Erythroblast (primary cell): ENCODE measurements around the gene SRPK2.
"Not testable (repeated sequence)": the region's sequence is repeated elsewhere in the genome, so short reads cannot be mapped to it uniquely, and the experiment has no call there.

Experiments
- DNase-seq, 2 experiments: peaks; one replicate each; lab custom pipeline; 2025; lab: John Stamatoyannopoulos, UW
- GATA1 ChIP-seq: IDR thresholded peaks from 2 replicates; pipeline ENCODE4 v1.6.1; 2011; ENCODE audit warnings: low read depth, mild to moderate bottlenecking, control low read depth, low read length, moderate library complexity
- POLR2A ChIP-seq: IDR thresholded peaks from 2 replicates; pipeline ENCODE4 v1.6.1; 2011; ENCODE audit warnings: mild to moderate bottlenecking, low read length

The SRPK2 gene

DNA sequence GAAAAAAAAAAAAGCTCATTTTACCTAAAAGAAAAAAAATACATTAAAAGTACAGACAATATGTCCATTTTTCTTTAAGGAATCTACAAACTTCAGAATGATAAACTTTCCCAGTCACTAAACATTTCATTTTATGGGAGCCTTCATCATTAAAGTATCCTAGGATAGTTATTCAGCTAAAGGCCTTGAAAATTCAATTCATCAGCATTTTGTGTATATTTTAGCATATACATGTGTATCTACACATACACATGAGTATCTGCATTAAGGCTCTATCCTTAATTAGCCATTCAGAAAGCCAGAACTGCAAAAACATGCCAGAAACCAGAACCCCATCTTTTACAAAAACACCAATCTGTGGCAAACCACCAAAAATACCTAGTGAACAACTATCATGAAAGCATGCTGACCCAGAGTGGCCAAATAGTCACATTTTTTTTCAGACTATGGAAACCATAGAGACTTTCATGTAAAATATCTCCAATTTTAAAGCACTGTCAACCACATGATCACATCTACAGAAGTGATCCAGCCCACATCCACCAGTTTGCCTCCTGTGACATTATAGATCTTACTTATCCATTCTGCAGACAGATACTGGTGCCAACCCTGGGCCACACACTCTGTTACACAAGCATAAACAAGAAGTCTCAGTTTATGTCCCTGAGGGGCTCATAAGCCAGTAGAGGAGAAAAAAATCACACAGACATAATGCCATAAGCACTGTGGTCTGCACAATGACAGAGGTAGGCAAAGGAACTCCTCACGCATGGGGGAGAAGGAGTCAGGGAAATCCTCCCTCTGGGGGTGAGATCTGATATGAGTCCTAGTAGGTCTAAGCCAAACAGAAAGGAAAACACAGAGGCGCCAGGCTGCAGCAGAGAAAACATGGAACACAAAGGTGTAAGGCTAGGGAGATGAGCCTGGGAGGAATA, 79.2 kb downstream of the SRPK2 start:
- DNase-seq: no peak
- TF ChIP-seq GATA1 (no peak), POLR2A (no peak)

DNA sequence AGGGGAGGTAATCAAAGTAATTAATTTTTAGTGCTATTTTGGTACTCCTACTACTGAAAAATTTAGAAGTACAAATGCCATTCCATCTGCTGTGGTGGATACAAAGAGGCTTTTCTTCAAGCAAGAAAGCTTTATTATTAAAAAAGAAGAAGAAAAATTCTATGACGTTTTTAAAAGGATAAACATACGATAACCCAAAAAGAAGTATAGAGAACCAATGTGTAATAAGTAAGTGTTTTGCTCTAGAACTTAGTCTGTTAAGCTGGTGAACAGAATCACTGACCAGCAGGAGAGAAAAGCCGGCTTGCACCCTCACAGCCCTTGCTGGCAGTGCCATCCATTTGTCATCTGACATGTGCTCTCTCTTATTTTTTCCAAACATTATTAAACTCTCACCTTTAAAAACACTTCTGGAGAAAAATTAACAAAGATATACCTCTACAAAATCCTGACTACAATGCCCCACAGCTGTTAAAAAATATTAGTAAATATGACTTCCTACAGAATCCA, 81.5 kb downstream of the SRPK2 start:
- TF ChIP-seq POLR2A: no peak
- no peak for TF ChIP-seq GATA1
- DNase-seq: no peak

DNA sequence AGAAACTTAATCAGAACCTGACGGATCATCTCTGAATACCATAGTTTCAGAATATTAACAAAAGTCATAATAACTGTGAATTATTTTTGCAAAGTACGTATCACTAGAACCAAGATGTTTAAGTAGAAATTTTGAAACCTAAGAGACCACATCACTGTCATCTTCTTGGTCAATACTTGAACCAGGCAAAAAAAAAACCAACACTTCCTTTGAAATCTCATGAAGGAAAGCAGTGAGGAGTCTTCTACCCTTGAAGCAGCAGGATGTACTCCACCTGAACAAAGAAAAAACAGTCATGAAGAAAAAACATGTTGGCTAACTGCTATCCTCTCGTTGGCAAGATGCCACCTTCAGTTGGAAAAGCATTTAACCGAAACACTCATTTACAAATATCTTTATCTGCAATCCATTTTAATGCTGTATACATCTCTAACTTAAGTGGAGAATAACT, 82.4 kb downstream of the SRPK2 start:
- DNase-seq: no peak
- TF ChIP-seq GATA1 (no peak), POLR2A (no peak)

DNA sequence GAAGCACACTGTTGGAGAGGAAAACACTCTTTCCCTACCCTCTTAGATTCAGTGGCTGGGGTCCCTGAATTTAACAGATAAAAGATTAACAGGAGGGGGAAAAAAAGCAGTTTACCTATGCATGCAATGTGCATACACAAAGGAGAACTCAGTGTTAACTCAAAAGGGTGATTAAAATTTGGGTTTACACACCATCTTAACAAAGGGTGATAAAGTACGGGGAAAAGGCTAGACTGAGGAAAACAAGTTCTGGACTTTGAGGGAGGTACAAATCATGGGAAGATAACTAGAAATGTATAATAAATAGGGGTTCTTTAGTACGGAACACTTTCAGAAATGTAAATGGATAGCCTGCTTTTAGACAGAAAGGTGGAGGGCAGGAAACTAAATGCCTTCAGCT, 83.1 kb downstream of the SRPK2 start:
- TF ChIP-seq GATA1: no peak
- no peak for TF ChIP-seq POLR2A
- no peak for DNase-seq

DNA sequence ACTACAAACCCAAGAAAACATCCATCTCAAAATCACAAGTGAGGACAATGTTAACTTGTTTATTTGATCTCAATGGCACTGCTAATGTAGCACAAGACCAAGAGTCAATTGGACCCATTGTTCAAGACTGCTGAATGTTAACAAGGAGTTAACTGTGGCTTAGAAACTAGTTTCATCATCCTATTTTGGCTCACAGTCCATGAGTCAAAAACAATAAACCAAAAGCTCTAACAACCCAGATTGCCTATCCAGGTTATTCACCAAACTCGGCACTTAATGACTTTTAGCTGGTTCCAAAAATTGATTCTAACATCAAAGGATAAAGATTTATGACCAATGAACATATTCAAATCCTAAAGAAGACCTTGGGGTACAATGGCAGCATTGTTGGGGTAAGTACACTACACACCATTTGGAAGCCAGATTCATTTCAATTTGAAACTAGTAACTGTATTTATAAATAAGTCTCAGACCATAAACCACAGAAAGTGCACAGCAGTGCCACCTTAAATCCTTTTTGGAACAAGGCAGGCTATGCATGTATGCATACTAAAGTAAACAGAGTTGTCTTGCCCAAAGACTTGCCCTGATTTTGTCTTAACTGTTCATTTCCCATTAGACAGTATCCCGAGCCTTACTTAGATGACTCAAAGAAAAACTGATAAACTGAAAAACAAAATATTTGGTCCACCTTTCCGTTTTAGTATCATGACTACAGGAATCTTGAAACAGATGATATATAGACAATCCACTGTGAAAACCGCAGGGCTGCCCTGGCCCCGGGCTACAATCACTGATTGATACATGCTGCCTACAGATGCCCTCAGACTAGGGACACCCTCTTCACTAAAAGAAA, 84.5 kb downstream of the SRPK2 start:
- no peak for DNase-seq
- no peak for TF ChIP-seq POLR2A
- TF ChIP-seq GATA1: no peak

DNA sequence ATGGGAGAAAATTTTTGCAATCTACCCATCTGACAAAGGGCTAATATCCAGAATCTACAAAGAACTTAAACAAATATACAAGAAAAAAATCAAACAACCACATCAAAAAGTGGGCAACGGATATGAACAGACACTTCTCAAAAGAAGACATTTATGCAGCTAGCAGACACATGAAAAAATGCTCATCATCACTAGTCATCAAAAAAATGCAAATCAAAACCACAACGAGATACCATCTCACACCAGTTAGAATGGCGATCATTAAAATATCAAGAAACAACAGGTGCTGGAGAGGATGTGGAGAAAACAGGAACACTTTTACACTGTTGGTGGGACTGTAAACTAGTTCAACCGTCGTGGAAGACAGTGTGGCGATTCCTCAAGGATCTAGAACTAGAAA, 88.1 kb downstream of the SRPK2 start:
- DNase-seq: not testable (repeated sequence)

DNA sequence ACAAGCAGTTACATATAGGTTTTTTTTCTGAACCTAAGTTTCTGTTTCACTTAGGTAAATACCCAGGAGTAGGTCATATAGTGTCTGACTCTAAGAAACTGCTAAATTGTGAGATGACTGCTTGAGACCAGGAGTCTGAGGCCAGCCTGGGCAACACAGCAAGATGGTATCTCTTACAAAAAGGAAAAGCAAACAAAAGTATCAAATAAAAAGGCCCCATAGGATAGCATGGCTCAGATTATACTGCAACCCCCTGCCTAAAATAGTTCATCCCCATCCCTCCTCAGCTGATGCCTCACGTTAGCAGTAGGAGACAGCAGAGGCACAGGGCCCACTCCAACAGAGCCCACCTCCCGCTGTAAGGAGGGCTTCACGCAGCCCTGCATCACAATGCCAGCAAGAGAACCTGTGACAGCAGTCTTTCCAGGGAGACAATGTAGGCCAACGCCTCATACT, 90.3 kb downstream of the SRPK2 start:
- TF ChIP-seq POLR2A (no peak), GATA1 (no peak)
- no peak for DNase-seq

DNA sequence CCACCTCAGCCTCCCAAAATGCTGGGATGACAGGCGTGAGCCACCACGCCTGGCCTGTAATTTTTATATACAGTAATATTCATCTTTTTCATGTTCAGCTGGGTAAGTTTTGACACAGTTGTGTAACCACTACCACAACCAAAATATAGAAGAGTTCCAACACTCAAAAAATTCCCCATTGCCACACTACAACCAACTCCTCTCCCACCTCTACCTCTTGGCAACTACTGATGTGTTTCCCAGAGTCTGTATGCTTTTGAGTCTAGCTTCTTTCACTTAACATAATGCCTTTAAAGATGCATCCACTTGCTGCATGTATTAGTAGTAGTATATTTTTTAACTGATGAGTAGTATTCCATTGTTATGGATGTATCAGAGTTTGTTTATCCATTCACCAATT, 90.7 kb downstream of the SRPK2 start:
- TF ChIP-seq POLR2A (no peak), GATA1 (no peak)
- no peak for DNase-seq

DNA sequence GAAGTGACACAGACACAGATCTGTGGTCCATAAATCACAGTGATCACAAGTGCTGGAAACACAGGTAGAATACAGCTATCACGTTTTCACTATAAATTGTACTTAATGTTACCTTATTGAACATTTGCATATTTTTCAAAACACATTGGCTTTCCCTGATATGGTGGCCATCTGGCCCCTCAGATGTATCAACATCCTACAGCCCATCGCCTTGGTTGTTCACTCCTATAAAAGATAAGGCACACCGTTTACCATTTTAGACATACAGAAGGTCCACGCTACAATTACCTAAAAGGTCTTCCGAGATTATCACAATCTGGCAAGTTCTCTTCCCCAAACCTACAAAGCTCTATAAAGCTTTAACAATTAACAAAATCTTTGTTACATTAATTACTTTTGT, 91.4 kb downstream of the SRPK2 start:
- TF ChIP-seq GATA1 (no peak), POLR2A (no peak)
- peak in 1 of 2 experiments; percentile 8 for DNase-seq

DNA sequence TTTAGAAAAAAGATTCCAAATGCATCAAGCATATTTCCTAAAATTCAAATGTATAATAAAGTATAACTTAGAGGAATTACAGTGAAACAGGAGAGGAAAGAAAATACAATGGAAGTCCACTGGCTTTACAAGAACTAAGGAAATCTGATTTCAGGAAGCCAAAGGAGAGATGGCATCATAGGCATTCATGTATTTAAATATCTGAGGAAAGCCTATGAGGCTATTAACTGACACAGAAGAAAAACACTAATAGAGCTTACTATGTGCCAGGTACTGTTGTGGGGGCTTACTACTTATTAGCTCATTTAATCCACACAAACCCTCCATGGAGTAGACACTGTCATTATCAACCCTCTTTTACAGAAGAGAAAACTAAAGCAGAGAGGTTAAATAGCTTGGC, 92.2 kb downstream of the SRPK2 start:
- DNase-seq: no peak
- TF ChIP-seq POLR2A (no peak), GATA1 (no peak)

DNA sequence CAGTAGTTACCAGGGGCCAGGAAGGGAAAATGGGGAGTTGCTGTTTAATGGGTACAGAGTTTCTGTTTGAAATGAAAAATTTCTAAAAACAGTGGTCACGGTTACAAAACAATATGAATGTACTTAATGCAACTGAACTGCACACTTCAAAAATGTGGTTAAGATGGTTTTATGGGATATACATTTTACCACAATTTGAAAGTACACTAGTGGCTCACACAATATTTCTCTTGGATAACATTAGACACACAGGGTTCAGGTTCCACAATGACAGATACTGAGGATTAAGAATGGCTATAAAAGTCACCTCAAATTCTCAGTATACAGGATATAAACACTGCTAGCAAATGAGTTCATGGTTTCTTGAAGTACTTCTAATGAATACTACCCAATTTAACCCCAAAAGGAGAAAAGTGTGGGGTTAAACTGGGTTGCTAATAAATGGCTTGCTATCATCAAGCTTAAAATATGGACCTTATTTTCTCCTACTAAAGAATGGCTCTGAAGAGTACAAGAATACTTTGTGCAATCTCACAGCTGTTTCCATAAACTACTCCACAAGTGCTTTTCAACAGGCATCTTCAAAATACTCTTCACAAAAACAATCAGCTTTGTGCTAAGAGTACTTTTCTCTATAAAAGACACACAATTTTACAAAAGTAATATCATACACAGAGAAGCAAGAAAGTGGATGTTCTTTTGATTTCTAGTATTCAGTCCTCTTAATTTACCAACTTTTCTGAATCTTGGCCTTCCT, 92.9 kb downstream of the SRPK2 start:
- DNase-seq: no peak
- TF ChIP-seq GATA1: no peak
- TF ChIP-seq POLR2A: no peak

DNA sequence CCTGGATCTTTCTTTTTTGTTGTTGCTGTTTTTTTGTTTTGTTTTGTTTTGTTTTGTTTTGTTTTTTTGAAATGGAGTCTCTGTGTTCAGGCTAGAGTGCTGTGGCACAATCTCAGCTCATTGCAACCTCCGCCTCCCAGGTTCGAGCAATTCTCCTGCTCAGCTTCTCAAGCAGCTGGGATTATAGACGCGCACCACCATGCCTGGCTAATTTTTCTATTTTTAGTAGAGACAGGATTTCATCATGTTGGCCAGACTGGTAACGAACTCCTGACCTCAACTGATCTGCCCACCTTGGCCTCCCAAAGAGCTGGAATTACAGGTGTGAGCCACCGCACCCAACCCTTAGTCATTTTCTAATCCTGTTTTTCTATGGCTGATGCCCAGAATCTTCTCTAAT, 94.2 kb downstream of the SRPK2 start:
- DNase-seq: not testable (repeated sequence)

DNA sequence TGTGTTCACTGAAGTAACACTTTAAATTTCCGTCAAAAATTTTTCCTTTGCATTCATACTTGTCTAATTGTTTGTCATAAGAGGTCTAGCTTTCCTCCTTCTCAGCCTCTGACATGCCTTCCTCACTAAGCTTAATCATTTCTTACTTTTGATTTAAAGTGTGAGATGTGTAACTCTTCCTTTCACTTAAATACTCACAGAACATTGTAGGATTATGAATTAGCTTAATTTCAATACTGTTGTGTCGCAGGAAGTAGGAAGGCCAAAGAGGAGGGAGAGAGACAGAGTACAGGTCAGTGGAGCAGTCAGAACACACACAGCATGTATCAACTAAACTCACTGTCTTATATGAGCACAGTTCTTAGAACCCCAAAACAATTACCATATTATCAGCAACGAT, 99.0 kb downstream of the SRPK2 start:
- TF ChIP-seq GATA1: no peak
- TF ChIP-seq POLR2A: no peak
- DNase-seq: no peak
